ENCODE data around the gene NOP10. TPM values are rescaled to one million over a fixed set of nuclear protein-coding genes. Genes with fewer than 3 reads are reported as not detected.
A peak's percentile ranks its signal among the peaks of the same experiment; 100 is the strongest.
"Not testable (repeated sequence)": the region's sequence is repeated elsewhere in the genome, so short reads cannot be mapped to it uniquely, and the experiment has no call there.

The NOP10 gene
- total RNA-seq = 10 to 100 TPM; 28.9 to 88.8 TPM

DNA sequence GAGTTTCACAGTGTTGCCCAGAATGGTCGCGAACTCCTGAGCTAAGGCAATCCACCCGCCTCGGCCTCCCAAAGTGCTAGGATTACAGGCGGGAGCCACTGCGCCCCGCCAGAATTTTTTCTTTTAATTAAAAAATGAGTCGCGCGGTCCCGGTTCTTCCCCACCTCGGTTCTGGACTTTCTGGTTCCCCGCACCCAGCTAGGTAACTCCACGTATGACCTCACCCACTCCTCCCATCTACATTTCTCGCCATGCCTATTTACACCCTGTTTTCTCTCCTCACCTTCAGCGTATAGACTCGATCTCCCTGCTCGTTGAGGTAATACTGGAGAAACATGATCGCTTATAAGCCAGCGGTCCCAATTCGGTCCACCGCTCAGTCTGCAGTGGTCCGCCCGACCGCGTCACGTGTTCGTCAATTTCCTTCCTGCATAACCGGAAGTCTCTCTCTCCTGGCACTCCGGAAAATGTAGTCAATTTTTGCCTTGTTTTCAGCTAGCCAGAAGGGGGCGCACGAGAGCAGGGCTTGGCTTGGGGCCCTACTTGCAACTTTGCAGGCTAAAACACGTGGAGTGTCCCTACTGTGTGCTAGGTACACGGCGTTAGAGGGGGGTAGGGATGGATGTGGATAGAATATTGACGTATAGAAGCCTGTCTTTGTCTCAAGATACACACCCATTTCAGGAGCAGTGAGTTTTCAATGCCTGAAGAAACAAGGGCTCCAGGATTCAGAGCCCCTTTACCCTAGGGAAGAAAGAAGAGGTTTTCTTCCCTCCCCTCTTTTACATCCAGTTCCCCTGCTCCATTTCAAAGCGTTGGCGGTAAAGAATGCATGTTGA lies at the start of gene NOP10, which contains the start of gene NUTM1:
Gene NOP10 (minus strand): TSS at position 400 of the 839 bp plus-strand sequence. CDS start 63 bp downstream, at position 337.
Gene NUTM1 (plus strand): TSS at position 579 of the 839 bp plus-strand sequence. CDS start 382 bp downstream, outside the sequence.
- H3K27ac ChIP-seq = peak within 1 kb of the TSS; percentile 84 to 88
- TF ChIP-seq CTCF (IDR thresholded peaks at IDR 0.05) = peak; percentile 96
- H3K4me3 ChIP-seq = peak within 1 kb of the TSS; percentile 82
- DNase-seq (ENCODE audit: low spot score) (peak; percentile 56), ATAC-seq (ENCODE audit: insufficient number of reproducible peaks, low FRiP score, low read depth) (peak; percentile 84)
- no peaks in the 10 kb centered on the region for H3K9me3 ChIP-seq
- peaks cover 10 to 18% of the 10 kb centered on the region in 2 donors for H3K4me1 ChIP-seq (ENCODE audit: control insufficient read depth in 1 of 2, low read depth in 2 of 2)
- H3K36me3 ChIP-seq = peaks cover 7% of the 10 kb centered on the region
- no peaks in the 10 kb centered on the region for H3K27me3 ChIP-seq (replicated peaks; ENCODE audit: insufficient read depth)

GRCh38 chr15:34389594-34390086 lies 46.7 kb upstream of the NOP10 start:
- DNase-seq (ENCODE audit: low spot score); H3K27ac ChIP-seq; H3K27me3 ChIP-seq (replicated peaks; ENCODE audit: insufficient read depth); H3K9me3 ChIP-seq; H3K4me1 ChIP-seq (ENCODE audit: control insufficient read depth in 1 of 2, low read depth in 2 of 2); H3K4me3 ChIP-seq; ATAC-seq (ENCODE audit: insufficient number of reproducible peaks, low FRiP score, low read depth); H3K36me3 ChIP-seq: not testable (repeated sequence)

- ATAC-seq (ENCODE audit: insufficient number of reproducible peaks, low FRiP score, low read depth); H3K27me3 ChIP-seq (replicated peaks; ENCODE audit: insufficient read depth); H3K4me1 ChIP-seq (ENCODE audit: control insufficient read depth in 1 of 2, low read depth in 2 of 2): not testable (repeated sequence)
These were observed 39.0 kb upstream of the NOP10 start for GRCh38 chr15:34381829-34382521.

DNA sequence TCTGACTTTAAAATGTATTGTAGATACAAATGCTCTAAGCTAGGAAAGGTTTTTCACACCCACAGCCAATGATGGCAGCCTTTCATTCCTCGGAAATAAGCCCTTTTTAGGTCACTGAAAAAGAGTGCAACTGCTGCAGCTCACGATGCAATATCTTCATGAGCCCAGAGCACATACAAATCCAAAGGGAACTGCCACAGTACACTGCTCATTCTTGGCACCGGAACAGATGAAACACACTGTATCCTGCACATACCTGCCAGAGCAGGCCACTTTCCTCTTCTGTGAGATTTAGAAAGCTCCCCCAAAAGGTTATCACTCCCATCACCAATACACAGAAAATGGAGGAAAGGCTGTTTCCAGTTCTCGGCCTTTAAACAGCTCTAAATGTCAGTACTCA lies 37.6 kb upstream of the NOP10 start:
- H3K4me3 ChIP-seq; ATAC-seq (ENCODE audit: insufficient number of reproducible peaks, low FRiP score, low read depth); H3K27ac ChIP-seq; DNase-seq (ENCODE audit: low spot score); H3K4me1 ChIP-seq (ENCODE audit: control insufficient read depth in 1 of 2, low read depth in 2 of 2); H3K36me3 ChIP-seq; H3K9me3 ChIP-seq; H3K27me3 ChIP-seq (replicated peaks; ENCODE audit: insufficient read depth): not testable (repeated sequence)

More at GRCh38 chr15:34381829-34382521, 39.0 kb upstream of the NOP10 start:
- H3K36me3 ChIP-seq; H3K27ac ChIP-seq; DNase-seq (ENCODE audit: low spot score); H3K9me3 ChIP-seq; H3K4me3 ChIP-seq: not testable (repeated sequence)

DNA sequence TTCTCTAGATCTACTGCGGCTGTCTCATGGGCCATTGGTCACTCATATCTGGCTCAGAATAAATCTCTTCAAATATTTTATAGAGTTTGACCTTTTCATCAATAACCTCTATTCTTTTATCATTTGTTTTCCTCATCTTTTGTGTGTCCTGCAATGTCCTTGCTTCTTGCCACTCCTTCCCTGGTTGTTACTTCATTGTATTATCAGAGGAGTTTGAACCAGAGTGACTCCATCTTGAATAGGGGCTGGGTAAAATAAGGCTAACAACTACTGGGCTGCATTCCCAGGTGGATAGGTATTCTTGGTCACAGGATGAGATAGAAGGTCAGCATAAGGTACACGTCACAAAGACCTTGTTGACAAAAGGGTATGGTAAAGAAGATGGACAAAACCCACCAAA lies 33.9 kb upstream of the NOP10 start:
- Histone ChIP-seq H3K4me1 (ENCODE audit: control insufficient read depth in 1 of 2, low read depth in 2 of 2) (no peaks in the 10 kb centered on the region), H3K9me3 (no peaks in the 10 kb centered on the region), H3K4me3 (no peak overlapping the region), H3K27ac (no peak overlapping the region), H3K36me3 (no peaks in the 10 kb centered on the region), H3K27me3 (replicated peaks; ENCODE audit: insufficient read depth) (no peaks in the 10 kb centered on the region)
- TF ChIP-seq CTCF (IDR thresholded peaks at IDR 0.05) = no peak
- ATAC-seq (ENCODE audit: insufficient number of reproducible peaks, low FRiP score, low read depth) (no peak), DNase-seq (ENCODE audit: low spot score) (no peak)

DNA sequence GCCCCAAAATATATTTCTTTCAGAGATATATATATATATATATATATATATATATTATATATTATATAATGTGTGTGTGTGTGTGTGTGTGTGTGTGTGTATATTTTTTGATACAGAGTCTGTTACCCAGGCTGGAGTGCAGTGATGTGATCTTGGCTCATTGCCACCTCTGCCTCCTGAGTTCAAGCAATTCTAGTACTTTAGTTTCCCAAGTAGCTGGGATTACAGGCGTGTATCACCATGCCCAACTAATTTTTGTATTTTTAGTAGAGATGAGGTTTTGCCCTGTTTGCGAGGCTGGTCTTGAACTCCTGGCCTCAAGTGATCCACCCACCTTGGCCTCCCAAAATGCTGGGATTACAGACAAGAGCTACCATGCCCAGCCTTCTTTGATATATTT lies 32.6 kb upstream of the NOP10 start:
- H3K36me3 ChIP-seq; H3K27ac ChIP-seq; ATAC-seq (ENCODE audit: insufficient number of reproducible peaks, low FRiP score, low read depth); DNase-seq (ENCODE audit: low spot score); H3K4me3 ChIP-seq; H3K27me3 ChIP-seq (replicated peaks; ENCODE audit: insufficient read depth); H3K4me1 ChIP-seq (ENCODE audit: control insufficient read depth in 1 of 2, low read depth in 2 of 2); H3K9me3 ChIP-seq: not testable (repeated sequence)

- no peak for TF ChIP-seq CTCF (IDR thresholded peaks at IDR 0.05)
- no peaks in the 10 kb centered on the region for H3K36me3 ChIP-seq
- no peak overlapping the region for H3K4me3 ChIP-seq
- DNase-seq (ENCODE audit: low spot score) (no peak), ATAC-seq (ENCODE audit: insufficient number of reproducible peaks, low FRiP score, low read depth) (no peak)
- H3K4me1 ChIP-seq (ENCODE audit: control insufficient read depth in 1 of 2, low read depth in 2 of 2) = no peaks in the 10 kb centered on the region
- H3K27ac ChIP-seq = no peak overlapping the region
- no peaks in the 10 kb centered on the region for H3K27me3 ChIP-seq (replicated peaks; ENCODE audit: insufficient read depth)
- no peaks in the 10 kb centered on the region for H3K9me3 ChIP-seq
These were observed 31.9 kb upstream of the NOP10 start for GRCh38 chr15:34374816-34375215.
